HCT116 (cell line): ENCODE measurements around the gene CDK7.
"Not testable (repeated sequence)": the region's sequence is repeated elsewhere in the genome, so short reads cannot be mapped to it uniquely, and the experiment has no call there.

Experiments
- EGR1 ChIP-seq: IDR thresholded peaks from 2 replicates; pipeline ENCODE4 v1.6.1; 2012; ENCODE audit warnings: low read depth
- EZH2 ChIP-seq: fragments of 200-600 bp; sonication (generic); IDR thresholded peaks from 2 replicates; pipeline ENCODE4 v1.6.1; 2017; ENCODE audit warnings: antibody characterized with exemption, mixed run types
- POLR2A ChIP-seq: IDR thresholded peaks from 2 replicates; pipeline ENCODE4 v1.7.0; 2011; ENCODE audit warnings: borderline replicate concordance; ENCODE audit not compliant: insufficient read depth, insufficient read length; ENCODE audit errors: extremely low read depth
- YY1 ChIP-seq: IDR thresholded peaks from 2 replicates; pipeline ENCODE4 v1.6.1; 2011; ENCODE audit warnings: low read length, low read depth, moderate library complexity, mild to moderate bottlenecking; ENCODE audit not compliant: insufficient replicate concordance; ENCODE audit errors: extremely low read depth

DNA sequence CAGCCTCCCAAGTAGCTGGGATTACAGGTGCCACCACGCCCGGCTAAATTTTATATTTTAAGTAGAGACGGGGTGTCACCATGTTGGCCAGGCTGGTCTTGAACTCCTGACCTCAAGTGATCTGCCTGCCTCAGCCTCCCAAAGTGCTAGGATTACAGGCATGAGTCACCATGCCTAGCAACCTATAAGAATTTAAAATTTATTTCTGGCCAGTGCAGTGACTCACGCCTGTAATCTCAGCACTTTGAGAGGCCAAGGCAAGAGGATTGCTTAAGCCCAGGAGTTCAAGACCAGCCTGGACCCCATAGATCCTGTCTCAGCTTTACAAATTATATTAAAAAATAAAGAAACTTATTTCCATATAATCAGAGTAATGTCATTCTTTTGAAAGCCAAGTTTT lies 21.3 kb downstream of the CDK7 start:
- not testable (repeated sequence) for TF ChIP-seq POLR2A, EZH2, YY1, EGR1
